COLO668 (cell line): ENCODE measurements around the gene UQCR10.
"Not testable (repeated sequence)": the region's sequence is repeated elsewhere in the genome, so short reads cannot be mapped to it uniquely, and the experiment has no call there.

ENCODE experiments used
- DNase-seq: peaks from one replicate; lab custom pipeline; 2025; ENCODE audit not compliant: unreplicated experiment; lab: John Stamatoyannopoulos, UW

The UQCR10 gene

DNA sequence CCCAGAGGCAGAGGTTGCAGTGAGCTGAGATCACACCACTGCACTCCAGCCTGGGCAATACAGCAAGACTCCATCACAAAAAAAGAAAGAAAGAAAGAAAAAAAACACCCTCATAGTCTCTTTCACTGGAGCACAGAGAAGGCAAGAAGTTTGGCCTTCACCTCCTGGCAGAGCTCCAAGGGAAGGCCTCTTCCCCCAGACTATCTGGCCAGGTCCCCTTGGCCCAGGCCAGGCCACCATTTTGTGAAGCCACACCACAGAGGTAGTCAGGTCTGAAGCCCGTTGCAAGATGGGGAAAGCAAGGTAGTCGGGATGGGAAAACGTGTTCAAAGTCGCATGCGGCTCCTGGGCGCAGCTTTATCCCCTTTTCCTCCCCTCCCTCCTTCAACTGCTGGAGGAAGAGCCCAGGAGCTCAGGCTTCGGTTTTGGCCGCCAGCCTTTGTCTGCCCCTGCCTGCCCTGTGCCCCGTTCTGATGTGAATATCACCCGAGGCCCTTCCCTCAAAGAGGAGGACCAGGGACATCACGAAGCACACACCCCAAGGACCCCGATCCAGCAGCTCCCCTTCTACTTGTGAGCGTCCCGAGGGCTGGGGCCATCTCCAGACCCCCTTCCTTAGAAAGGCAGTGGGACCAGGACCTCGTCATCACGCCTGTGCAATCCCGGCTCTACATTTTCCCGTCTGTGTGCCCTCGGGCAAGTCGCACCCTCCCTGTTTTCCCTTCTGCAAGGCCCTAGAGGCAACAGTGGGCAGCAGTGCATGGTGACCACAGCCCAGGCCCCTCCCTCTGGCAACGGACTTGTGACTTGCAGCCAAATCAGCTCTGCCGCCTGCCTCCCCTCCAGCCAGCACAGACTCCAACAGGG lies 29.7 kb upstream of the UQCR10 start:
- DNase-seq: no peak

DNA sequence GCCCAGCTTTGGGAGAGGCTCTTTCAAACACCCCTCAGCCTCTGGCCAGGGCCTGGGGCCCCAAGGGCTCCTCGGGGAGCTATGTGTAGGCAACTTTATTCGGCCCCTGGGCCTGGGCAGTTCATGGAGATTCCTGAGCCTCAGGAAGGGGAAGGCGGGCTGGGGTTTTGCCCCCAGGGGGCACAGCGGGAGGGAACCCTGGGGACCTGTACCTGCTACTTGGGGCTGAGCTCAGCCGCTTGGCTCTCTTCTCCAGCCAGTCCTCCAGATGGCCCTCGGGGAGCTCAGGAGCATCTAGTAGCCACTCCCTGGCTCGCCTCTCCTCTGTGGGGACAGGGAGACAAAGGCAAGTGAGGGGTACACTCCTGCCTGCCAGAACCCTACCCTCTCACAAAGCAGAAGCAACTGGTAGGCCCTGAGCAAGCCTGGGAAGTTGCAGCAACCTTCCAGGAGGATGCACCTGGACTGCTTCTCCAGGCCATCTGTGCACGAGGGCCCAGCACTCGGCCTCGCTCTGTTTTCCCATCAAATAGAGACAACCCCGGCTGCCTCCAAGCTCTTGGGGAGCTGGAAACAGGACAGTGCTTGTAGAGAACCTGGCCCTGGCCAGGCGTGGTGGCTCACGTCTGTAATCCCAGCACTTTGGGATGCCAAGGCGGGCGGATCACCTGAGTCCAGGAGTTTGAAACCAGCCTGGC lies 28.9 kb upstream of the UQCR10 start:
- no peak for DNase-seq

DNA sequence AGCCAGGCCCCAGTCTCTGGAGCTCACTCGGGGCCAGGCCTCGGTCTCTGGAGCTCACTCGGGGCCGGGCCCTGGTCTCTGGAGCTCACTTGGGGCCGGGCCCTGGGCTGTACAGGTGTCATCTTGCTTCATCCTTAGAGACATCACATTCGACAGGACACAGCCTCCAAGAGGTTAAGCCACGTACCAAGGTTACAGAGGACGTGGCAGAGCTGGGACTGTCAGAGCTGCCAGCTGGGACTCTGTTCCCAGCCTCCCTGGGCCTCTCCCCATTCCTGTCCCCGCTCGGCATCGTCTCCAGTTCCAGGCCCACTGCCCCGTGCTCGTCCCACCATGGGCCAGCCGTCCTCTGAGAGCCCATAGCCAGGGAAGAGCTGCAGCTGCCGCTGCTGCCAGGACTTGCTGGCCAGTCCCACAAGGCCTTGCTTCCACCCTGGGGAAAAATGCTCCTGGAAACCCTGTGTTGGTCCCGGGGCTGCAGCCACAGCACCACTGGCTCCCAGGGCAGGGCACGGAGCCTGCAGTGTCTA lies 27.8 kb upstream of the UQCR10 start:
- no peak for DNase-seq

DNA sequence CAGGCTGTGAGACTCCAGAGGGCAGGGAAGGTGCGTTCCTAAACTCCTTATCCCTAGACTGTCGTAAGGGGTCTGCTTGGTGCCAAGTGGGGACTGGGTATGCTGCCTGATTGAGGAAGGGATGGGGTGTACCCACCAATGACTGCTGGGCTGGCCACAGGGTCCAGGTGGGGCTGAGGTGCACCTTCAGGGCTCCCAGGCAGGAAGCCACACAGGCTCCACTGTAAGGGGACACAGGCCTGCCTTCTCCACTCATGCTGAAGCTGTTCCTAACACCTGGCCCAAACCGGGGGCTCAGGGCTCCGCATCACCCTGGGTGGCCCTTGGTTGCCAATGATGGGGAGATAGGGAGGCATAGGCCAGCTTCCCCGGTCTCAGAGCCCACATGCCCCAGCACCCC lies 27.0 kb upstream of the UQCR10 start:
- no peak for DNase-seq

DNA sequence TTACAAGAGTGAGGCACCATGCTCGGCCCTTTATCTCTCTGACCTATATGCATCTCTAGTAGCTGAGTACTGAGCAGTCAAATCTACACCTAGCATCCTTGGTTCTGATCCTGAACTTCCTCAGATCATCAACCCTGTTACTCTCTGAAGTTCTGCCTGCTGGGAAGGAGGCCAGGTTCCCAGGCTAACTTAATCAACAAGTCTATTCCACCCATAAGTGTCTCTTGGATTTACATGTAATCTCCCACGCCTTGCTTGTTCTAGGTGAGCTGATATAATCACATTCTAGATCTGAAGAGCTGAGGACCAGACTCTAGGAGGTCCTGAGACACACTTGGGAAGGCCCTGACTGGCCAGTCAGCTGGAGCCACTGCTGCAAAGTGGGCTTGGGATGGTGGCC lies 25.2 kb upstream of the UQCR10 start:
- no peak for DNase-seq

DNA sequence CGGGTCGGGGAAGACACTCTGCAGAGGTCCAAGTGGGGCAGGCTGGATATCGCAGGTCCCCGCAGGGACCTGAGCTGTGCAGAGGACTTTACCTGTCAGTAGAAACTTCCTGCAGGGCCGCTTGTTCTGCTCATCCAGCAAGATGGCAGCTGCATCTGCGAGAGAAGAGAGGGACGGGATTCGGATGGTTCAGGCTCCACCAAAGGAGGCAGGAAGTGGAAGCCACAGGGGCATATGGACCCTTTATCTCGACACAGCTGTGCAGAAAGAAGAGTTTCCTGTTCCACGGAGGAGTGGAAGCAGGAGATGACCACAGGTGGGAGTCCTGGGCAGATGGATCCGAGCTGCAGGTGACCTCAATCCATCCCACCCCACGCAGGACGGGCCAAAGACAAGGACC lies 24.8 kb upstream of the UQCR10 start:
- no peak for DNase-seq

DNA sequence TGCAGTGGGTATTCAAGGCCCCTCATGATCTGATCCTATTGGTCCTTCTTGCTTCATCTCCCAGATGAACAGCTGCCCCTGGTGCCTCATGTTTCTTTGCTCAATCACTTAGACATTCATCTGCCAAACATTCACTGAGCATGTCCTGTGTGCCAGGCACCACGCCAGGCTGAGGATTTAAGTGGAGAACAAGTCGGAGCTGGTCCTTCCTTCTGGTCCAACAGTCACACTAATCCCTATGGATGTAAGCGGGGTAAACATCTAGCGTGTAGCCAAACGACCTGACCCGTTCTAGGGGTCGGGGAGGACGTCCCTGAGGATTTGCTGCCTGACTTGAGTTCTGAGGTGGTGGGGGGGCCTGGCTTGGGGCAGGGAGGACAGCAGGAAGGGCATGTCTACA lies 22.3 kb upstream of the UQCR10 start:
- peak; percentile 27 for DNase-seq

DNA sequence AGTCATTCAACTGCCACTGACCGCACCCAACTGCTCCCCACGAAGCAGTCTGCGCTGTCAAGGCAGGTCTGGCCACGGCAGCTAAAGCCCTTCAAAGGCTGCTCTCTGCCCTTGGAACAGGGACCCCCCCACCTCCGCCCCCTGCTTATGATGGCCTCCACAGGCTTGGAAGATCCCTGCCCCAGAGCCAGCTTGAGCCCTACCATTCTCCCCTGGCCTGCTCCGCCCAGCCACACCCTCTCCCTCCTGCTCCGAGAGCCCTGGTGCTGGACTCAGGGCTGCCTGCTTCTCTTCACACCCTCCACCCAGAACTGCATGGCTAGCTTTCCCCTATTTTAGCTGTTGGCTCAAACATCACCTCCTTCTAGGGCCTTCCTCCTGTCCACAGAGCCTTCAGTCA lies 19.3 kb upstream of the UQCR10 start:
- no peak for DNase-seq

DNA sequence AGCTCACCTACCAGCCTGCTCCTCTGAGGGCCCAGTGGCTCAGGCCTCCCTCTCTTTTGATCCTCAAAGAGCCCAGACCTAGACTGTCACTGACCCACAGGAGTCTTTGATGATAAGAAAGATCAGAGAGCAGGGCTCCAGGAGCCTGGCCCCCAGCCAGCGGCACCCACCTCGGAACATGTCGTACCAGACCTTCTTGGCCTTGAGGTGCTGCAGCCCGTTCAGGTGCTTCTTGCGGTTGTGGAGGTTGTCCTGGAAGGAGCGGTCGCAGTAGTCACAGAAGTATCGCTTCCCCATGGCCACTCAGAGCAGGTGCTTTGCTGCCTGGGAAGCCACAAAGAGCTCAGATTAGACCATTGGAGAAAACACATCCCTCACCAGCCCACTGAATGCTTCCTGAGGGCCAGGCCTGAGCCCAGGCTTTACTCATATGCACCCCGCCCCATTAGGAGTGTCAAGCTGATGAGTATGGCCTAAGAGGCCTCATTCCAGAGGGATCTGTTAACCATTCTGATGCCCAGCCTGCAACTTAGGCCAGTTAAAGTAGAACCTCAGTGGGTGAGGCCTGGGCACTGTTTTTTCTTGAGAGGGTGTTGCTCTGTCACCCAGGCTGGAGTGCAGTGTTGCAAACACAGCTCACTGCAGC lies 18.8 kb upstream of the UQCR10 start:
- DNase-seq: no peak

DNA sequence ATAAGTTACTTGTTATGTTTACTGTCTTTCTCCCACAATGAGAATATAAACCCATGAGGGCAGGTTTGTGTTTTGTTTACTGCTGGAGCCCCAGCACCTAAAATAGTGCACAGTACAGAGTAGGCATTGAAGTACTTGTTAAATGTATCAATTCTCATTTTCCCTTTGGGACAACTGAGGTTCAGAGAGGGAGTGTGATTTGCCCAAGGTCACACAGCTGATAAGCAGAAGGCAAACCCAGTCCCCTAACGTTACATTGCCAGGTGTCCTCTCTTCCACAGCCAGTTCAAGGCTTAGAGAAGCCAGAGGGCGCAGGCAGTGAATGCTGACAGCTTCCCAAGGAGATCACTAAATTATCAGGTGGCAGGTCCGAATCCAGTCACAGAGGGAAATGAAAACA lies 17.1 kb upstream of the UQCR10 start:
- DNase-seq: no peak

DNA sequence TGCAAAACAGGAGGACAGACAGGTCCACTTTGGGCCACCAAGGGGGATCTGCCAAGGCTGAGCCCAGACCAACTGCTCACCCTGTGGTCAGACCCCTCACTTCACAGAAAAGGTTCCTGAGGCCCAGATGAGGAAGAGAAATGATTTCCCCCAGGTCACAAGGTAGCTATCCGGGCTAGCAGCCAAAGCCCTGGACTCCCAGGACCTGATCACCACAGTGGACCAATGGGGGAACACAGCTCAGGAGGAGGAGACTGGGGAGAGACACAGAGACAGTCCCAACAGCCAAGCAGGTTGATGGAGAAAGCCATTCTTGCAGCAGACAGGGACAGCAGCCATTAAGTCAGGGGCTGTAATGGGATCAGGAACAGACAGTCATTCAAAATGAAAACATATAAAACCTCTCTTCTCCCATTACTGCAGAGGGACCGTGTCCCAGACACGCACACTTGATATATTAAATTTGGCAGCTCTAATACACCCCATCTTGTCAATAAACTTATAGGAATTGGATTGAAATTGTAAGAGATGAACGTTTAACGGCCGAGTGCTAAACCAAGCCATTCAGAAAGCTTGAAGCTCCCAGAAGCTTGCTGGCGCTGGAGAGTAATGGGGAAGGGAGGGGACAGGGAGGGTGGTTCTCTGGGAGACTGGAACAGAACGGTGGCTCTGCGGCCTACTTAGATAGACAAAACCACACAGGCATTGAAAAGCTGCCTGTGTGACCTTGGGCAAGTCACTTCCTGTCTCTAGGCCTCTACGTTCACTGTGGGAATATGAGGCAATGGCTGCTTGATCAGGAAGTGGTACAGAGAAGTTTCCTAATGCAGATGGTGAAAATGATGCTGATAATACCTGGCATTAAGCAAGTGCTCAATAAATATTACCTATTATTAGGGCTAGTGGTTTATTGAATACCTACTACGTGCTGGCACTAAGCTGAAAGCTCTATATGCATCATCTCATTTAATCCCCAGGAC lies 16.3 kb upstream of the UQCR10 start:
- no peak for DNase-seq

DNA sequence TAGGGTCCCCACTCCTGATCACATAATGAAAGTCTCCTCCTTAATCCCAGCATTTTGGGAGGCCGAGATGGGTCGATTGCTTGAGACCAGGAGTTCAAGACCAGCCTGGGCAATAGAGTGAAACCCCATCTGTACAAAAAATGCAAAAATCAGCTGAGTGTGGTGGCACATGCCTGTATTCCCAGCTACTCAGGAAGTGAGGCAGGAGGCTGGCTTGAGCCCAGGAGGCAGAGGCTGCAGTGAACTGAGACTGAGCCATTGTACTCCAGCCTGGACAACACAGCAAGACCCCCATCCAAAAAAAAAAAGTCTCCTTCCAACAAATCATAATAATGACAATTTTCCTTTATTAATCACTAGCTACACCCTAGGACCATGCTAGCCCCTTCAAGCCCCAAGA lies 15.5 kb upstream of the UQCR10 start:
- DNase-seq: no peak

DNA sequence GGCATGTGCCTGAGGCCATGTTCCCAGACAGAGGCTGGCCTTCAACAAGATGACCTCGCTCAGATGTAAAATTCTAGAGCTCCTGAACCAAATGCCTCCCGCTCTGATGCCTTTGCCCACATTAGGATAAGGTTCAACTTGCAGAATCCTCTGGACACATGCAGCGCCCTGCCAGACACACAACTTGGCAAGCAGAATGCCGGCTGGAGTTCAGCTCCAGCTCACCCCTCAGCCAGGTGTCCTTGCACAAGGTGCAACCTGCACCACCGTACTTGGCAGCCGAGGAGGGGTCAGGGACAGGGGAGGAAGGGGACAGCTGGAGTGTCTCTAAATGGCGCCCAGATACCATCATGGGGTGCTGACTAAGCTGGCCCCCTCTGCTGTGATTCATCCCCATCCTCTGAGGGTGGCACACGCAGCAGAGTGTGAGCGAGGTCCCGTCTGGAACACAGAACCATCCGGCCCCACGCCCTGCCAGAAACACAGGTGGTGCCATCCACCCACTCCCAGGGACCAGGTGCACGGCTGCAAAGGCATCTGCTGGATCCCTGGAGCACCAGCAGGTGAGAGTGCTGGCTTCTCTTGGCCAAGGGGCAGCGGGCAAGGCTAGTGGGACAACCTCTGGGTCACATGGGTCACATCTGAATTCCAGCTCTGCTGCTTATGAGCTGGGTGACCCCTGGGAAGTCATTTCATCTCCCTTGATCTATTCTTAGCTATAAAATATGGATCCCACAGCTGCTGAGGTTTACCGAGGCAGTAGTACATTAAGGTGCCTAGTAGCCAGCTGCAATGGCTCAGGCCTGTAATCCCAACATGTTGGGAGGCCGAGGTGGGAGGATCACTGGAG lies 13.1 kb upstream of the UQCR10 start:
- no peak for DNase-seq

DNA sequence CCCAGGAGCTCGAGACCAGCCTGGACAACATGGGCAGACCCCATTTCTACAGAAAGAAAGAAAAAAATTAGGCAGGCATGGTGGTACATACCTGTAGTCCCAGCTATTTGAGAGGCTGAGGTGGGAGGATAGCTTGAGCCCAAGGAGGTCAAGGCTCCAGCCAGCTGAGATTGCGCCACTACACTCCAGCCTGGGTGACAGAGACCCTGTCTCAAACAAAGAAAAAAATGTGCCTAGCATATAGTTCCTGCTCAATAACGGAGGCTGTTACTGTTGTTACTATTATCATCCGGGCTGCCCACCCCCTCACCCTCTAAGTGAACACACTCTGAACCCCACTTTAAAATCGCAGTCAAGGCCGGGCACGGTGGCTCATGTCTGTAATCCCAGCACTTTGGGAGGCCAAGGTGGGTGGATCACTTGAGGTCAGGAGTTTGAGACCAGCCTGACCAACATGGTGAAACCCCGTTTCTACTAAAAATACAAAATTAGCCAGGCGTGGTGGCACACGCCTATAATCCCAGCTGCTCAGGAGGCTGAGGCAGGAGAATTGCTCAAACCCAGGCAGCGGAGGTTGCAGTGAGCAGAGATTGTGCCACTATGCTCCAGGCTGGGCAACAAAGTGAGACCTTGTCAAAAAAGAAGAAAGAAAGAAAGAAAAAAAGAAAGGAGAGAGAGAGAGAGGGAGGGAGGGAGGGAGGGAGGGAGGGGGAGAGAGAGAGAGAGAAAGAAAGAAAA lies 12.3 kb upstream of the UQCR10 start:
- not testable (repeated sequence) for DNase-seq

DNA sequence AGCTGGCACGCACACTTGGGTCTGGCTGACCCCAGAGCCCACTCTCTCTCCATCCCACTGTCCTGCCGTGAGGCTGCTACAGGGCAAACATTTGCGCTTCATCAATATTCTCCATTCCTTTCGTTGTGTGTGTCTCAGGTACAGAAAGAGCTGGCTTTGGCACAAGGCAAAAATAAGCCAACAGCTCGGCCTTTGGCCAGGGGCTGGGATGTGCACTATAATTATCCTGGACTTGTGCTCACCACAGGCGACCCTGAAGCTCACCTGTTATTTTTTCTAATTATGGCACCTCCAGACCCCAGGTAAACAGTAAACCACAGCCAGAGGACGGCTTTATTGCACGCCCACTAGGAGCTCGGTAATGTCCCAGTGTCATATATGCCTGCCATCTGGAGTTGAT lies 11.3 kb upstream of the UQCR10 start:
- DNase-seq: no peak

DNA sequence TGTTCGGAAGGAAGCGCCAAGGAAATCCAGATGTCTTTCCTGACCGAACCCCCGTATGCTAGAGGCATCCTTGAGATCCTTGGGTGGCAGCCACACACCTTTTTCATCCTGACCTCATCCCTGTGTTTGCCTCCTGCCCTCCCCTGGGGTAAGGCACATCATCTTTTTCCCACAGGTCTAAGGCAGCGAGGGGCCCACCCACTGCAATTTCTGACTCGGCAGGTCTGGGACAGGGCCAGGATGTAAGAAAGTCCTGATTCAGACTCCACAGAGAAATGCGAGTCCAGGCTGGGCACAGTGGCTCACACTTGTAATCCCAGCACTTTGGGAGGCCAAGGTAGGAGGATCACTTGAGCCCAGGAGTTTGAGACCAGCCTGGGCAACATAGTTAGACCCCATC lies 10.8 kb upstream of the UQCR10 start:
- no peak for DNase-seq

DNA sequence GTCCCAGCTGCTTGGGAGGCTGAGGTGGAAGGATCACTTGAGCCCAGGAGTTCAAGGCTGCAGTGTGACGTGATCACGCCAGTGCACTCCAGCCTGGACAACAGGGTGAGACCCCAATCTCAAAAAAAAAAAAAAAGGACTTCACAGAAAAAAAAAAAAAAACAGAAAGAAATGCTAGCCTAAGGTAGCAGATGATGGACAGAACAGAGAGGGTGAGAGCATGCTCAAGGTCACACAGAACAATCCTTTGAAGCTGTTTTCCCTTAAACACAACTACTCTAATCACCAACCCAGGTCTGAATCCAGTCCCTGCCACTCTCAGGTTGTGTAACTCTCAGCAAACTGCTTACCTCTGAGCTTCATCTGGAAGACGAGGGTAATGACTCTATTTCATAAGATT lies 10.1 kb upstream of the UQCR10 start:
- DNase-seq: no peak

DNA sequence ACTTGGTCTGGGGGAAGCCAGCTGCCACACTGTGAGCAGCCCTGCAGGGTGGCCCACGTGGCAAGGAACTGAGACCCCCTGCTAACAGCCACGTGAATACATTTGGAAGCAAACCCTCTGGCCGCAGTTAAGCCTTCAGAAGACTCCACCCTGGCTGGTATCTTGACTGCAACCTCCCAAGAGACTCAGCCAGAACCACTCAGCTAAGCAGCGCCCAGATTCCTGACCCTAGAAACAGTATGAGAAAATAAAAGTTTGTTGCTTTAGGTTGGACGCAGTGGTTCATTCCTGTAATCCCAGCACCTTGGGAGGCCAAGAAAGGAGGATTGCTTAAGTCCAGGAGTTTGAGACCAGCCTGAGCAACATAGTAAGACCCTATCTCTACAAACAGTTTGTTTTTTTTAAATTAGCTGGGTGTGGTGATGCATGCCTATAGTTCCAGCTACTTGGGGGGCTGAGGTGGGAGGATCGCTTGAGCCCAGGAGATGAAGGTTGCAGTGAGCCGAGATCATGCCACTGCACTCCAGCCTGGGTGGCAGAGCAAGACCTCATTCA lies 9.0 kb upstream of the UQCR10 start:
- DNase-seq: no peak

DNA sequence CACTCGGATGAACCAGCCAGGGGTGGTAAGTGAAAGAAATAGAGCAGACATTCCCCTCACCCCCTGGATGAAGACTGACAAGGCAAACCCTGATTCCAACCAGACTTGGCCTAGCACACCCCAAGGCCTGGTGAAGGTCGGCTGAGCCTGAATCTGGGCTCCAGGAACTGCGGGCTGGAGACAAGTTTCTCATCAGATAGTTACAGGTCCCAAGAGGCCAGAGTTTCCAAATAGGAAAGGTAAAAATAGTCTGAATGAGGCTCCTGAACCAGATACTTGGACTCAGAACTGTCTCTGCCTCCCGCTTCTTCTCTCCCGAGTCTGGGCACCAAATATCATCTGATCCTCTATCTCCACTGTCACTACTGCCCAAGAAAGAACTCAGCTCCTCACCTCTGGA lies 8.2 kb upstream of the UQCR10 start:
- no peak for DNase-seq
